ENCODE results near the gene KRT6B.

KRT6B gene

GRCh38 chr12:52438305-52439301 lies 13.3 kb downstream of the KRT6B start:
- H3K27ac ChIP-seq = no peak overlapping the region

GRCh38 chr12:52437508-52437907 lies 14.4 kb downstream of the KRT6B start:
- no peak overlapping the region for H3K27ac ChIP-seq
- H3K9me3 ChIP-seq = no peaks in the 10 kb centered on the region
- no peak overlapping the region for H3K4me3 ChIP-seq
- no peak overlapping the region for H3K4me2 ChIP-seq
- no peak for TF ChIP-seq Cebpa-rat (IDR thresholded peaks at IDR 0.05)
- no peaks in the 10 kb centered on the region for H4K20me1 ChIP-seq
- H3K27me3 ChIP-seq = no peaks in the 10 kb centered on the region
- H3K4me1 ChIP-seq = no peaks in the 10 kb centered on the region
- H3K9ac ChIP-seq = no peak overlapping the region
- H3K36me3 ChIP-seq = no peaks in the 10 kb centered on the region

More at GRCh38 chr12:52438305-52439301, 13.3 kb downstream of the KRT6B start:
- no peak overlapping the region for H3K9ac ChIP-seq
- no peaks in the 10 kb centered on the region for H3K9me3 ChIP-seq
- H3K4me2 ChIP-seq = no peak overlapping the region
- no peaks in the 10 kb centered on the region for H4K20me1 ChIP-seq
- H3K27me3 ChIP-seq = no peaks in the 10 kb centered on the region
- H3K4me3 ChIP-seq = no peak overlapping the region
- H3K4me1 ChIP-seq = no peaks in the 10 kb centered on the region
- no peak for TF ChIP-seq Cebpa-rat (IDR thresholded peaks at IDR 0.05)
- H3K36me3 ChIP-seq = no peaks in the 10 kb centered on the region

GRCh38 chr12:52436828-52437474 lies 15.0 kb downstream of the KRT6B start:
- no peaks in the 10 kb centered on the region for H3K36me3 ChIP-seq
- H4K20me1 ChIP-seq = no peaks in the 10 kb centered on the region
- no peak overlapping the region for H3K27ac ChIP-seq
- no peaks in the 10 kb centered on the region for H3K9me3 ChIP-seq
- H3K4me2 ChIP-seq = no peak overlapping the region
- TF ChIP-seq Cebpa-rat (IDR thresholded peaks at IDR 0.05) = no peak
- no peak overlapping the region for H3K9ac ChIP-seq
- H3K27me3 ChIP-seq = no peaks in the 10 kb centered on the region
- H3K4me3 ChIP-seq = no peak overlapping the region
- no peaks in the 10 kb centered on the region for H3K4me1 ChIP-seq

GRCh38 chr12:52436000-52436827 lies 15.7 kb downstream of the KRT6B start:
- Histone ChIP-seq H3K27ac (no peak overlapping the region), H3K4me2 (no peak overlapping the region), H3K4me1 (no peaks in the 10 kb centered on the region), H3K27me3 (no peaks in the 10 kb centered on the region), H3K9me3 (no peaks in the 10 kb centered on the region), H3K9ac (no peak overlapping the region), H4K20me1 (no peaks in the 10 kb centered on the region), H3K4me3 (no peak overlapping the region), H3K36me3 (no peaks in the 10 kb centered on the region)
- TF ChIP-seq Cebpa-rat (IDR thresholded peaks at IDR 0.05) = no peak

GRCh38 chr12:52435659-52435999 lies 16.3 kb downstream of the KRT6B start:
- Histone ChIP-seq H4K20me1 (no peaks in the 10 kb centered on the region), H3K4me3 (no peak overlapping the region), H3K4me1 (no peaks in the 10 kb centered on the region), H3K27me3 (no peaks in the 10 kb centered on the region), H3K36me3 (no peaks in the 10 kb centered on the region), H3K9ac (no peak overlapping the region), H3K9me3 (no peaks in the 10 kb centered on the region), H3K4me2 (no peak overlapping the region), H3K27ac (no peak overlapping the region)
- no peak for TF ChIP-seq Cebpa-rat (IDR thresholded peaks at IDR 0.05)

- Histone ChIP-seq H3K36me3 (no peaks in the 10 kb centered on the region), H3K9me3 (no peaks in the 10 kb centered on the region), H3K27ac (no peak overlapping the region), H3K27me3 (no peaks in the 10 kb centered on the region), H4K20me1 (no peaks in the 10 kb centered on the region), H3K4me2 (no peak overlapping the region), H3K4me1 (no peaks in the 10 kb centered on the region), H3K4me3 (no peak overlapping the region), H3K9ac (no peak overlapping the region)
- no peak for TF ChIP-seq Cebpa-rat (IDR thresholded peaks at IDR 0.05)
Observed at GRCh38 chr12:52434760-52435530, 17.0 kb downstream of the KRT6B start.

GRCh38 chr12:52434081-52434733 lies 17.7 kb downstream of the KRT6B start, which contains the start of gene KRT75:
TSS of gene KRT75 (minus strand) at chr12:52434371. CDS start at chr12:52434304, 67 bp downstream.
- Histone ChIP-seq H3K36me3 (no peaks in the 10 kb centered on the region), H3K9ac (no peak within 1 kb of the TSS), H4K20me1 (no peaks in the 10 kb centered on the region), H3K27me3 (no peaks in the 10 kb centered on the region), H3K4me1 (no peaks in the 10 kb centered on the region), H3K4me3 (no peak within 1 kb of the TSS), H3K27ac (no peak within 1 kb of the TSS), H3K4me2 (no peak within 1 kb of the TSS), H3K9me3 (no peaks in the 10 kb centered on the region)
- TF ChIP-seq Cebpa-rat (IDR thresholded peaks at IDR 0.05) = no peak

- H3K4me1 ChIP-seq = no peaks in the 10 kb centered on the region
- no peak for TF ChIP-seq Cebpa-rat (IDR thresholded peaks at IDR 0.05)
- no peak overlapping the region for H3K4me2 ChIP-seq
- no peaks in the 10 kb centered on the region for H3K9me3 ChIP-seq
- H3K4me3 ChIP-seq = no peak overlapping the region
- no peaks in the 10 kb centered on the region for H3K36me3 ChIP-seq
- no peak overlapping the region for H3K9ac ChIP-seq
- no peaks in the 10 kb centered on the region for H3K27me3 ChIP-seq
- H4K20me1 ChIP-seq = no peaks in the 10 kb centered on the region
- H3K27ac ChIP-seq = no peak overlapping the region
Observed at GRCh38 chr12:52433501-52434080, 18.4 kb downstream of the KRT6B start.
